ENCODE measurements around the gene COBL. TPM values are rescaled to one million over a fixed set of nuclear protein-coding genes. Genes with fewer than 3 reads are reported as not detected.

Gene COBL
- total RNA-seq, 1 experiment from 2014 or later: 8.6 TPM

GRCh38 chr7:50970092-50970491 lies 346.5 kb downstream of the COBL start:
- Histone ChIP-seq H3K27ac (ENCODE audit: low read length) (no peak overlapping the region), H3K27me3 (ENCODE audit: low read length) (no peaks in the 10 kb centered on the region), H3F3A (ENCODE audit: low read length, unreplicated experiment) (no peaks in the 10 kb centered on the region), H3K9me3 (ENCODE audit: low read length) (no peaks in the 10 kb centered on the region), H3K4me3 (ENCODE audit: low read length) (no peak overlapping the region), H3K9ac (ENCODE audit: low read length) (no peak overlapping the region), H3K4me2 (ENCODE audit: low read length) (no peak overlapping the region), H2AFZ (ENCODE audit: low read length) (no peak overlapping the region), H3K4me1 (ENCODE audit: insufficient read depth, low read length) (no peaks in the 10 kb centered on the region), H4K20me1 (ENCODE audit: low read length) (no peaks in the 10 kb centered on the region), H3K9me2 (replicated peaks; ENCODE audit: low read length) (no peaks in the 10 kb centered on the region), H3K36me3 (ENCODE audit: low read depth, low read length) (no peaks in the 10 kb centered on the region), H3K79me2 (ENCODE audit: low read length) (no peaks in the 10 kb centered on the region)
- no TSS peak for BruUV-seq (replicated peaks)
- intact Hi-C loops (cut with micrococcal nuclease): no loop called here
- ChIA-PET CTCF (no interaction called here), POLR2A (ENCODE audit: unreplicated experiment) (no interaction called here)
- DNase-seq: no peak
- TF ChIP-seq, protein P1, sequence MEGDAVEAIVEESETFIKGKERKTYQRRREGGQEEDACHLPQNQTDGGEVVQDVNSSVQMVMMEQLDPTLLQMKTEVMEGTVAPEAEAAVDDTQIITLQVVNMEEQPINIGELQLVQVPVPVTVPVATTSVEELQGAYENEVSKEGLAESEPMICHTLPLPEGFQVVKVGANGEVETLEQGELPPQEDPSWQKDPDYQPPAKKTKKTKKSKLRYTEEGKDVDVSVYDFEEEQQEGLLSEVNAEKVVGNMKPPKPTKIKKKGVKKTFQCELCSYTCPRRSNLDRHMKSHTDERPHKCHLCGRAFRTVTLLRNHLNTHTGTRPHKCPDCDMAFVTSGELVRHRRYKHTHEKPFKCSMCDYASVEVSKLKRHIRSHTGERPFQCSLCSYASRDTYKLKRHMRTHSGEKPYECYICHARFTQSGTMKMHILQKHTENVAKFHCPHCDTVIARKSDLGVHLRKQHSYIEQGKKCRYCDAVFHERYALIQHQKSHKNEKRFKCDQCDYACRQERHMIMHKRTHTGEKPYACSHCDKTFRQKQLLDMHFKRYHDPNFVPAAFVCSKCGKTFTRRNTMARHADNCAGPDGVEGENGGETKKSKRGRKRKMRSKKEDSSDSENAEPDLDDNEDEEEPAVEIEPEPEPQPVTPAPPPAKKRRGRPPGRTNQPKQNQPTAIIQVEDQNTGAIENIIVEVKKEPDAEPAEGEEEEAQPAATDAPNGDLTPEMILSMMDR (conservative IDR thresholded peaks at IDR 0.05; ENCODE audit: low read depth, low read length): no peak
- TF ChIP-seq EZH2phosphoT487 (IDR thresholded peaks at IDR 0.05; ENCODE audit: borderline replicate concordance, low read length): no peak
- no peak for ATAC-seq

Data from PC-3 (cell line).